ENCODE measurements around the gene GRIK4. TPM values are rescaled to one million over a fixed set of nuclear protein-coding genes. Genes with fewer than 3 reads are reported as not detected.

GRIK4 gene
- total RNA-seq, 1 donor from 2014 or later, result 4.5 TPM

DNA sequence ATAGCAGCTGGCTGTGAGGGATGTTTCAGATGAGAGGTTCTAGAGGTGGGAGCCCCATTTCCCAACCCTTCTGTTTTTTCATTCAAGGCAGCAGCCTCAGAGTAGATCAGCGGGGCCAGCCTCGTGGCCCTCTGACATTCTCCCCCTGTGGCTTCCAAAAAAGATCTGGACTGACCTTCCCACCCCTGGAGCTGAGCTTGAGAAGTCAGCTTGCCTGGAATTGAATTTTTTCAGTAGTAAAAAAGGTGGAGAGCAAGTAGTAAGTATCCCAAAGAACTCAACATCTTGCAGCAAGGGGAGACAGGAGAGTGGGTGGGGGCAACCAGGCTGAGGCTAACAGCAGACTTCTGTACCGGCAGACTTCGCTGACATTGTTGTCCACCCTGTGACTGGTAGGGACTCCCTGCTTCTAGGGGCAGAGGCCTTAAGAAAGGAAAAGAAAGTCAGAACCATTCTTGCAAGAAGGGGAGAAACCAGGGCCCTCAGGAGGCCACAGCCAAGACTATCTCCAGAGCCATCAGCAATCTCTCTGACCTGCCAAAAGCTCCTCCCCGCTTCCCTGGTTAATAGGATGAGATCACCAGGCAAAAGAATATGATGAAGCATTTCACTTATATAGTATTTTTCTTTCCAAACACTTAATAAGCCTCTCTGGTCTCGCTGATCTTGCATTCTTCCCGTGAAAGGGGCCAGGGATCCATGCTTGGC lies 2.0 kb upstream of the GRIK4 start:
- no peak overlapping the region for H3K4me3 Mint-ChIP-seq (ENCODE audit: unreplicated experiment)
- TF ChIP-seq, protein P1, sequence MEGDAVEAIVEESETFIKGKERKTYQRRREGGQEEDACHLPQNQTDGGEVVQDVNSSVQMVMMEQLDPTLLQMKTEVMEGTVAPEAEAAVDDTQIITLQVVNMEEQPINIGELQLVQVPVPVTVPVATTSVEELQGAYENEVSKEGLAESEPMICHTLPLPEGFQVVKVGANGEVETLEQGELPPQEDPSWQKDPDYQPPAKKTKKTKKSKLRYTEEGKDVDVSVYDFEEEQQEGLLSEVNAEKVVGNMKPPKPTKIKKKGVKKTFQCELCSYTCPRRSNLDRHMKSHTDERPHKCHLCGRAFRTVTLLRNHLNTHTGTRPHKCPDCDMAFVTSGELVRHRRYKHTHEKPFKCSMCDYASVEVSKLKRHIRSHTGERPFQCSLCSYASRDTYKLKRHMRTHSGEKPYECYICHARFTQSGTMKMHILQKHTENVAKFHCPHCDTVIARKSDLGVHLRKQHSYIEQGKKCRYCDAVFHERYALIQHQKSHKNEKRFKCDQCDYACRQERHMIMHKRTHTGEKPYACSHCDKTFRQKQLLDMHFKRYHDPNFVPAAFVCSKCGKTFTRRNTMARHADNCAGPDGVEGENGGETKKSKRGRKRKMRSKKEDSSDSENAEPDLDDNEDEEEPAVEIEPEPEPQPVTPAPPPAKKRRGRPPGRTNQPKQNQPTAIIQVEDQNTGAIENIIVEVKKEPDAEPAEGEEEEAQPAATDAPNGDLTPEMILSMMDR (IDR thresholded peaks at IDR 0.05; ENCODE audit: unreplicated experiment), result no peak
- no peak overlapping the region for H3K27ac Mint-ChIP-seq (ENCODE audit: unreplicated experiment)
- DNase-seq (ENCODE audit: low spot score), result no peak
- H3K9me3 Mint-ChIP-seq (ENCODE audit: unreplicated experiment), result no peaks in the 10 kb centered on the region
- no peaks in the 10 kb centered on the region for H3K4me1 Mint-ChIP-seq (ENCODE audit: unreplicated experiment)
- no peaks in the 10 kb centered on the region for H3K36me3 Mint-ChIP-seq (ENCODE audit: low read depth, unreplicated experiment)
- peaks cover 11% of the 10 kb centered on the region for H3K27me3 Mint-ChIP-seq (ENCODE audit: unreplicated experiment)

DNA sequence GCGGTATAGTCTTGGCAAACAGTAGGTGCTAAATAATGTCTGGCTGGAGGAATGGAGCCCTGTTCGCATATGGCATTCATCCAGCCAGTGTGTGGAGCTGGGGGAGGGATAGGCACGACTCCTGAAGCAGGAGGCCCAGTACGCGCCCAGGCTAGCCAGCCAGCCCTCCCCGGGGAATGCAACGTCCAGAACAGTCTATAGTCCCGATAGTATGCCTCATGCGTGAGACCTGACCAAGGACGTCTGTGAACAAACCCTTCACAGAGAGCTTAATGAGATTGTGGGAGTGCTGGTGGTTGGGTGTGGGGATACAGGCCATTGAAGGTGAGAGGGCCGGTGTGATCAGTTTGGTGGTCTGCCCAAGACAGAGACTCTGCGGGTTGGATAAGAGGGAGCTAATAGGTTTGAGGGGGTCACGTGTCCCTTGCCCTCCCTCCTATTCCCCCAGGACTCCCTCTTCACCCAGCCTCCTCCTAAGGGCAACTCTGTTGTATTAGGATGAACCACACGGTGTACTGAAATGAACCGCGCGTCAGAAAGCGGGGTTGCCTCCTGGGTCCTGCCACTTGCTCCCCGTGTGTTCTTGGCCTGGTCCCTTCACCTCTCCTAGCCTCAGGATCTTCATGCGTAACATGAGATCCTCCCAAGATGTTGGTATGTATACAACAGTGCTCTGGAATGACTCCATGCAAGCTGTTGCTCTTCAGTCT lies 987 bp upstream of the GRIK4 start:
- Mint-ChIP-seq H3K9me3 (ENCODE audit: unreplicated experiment) (no peaks in the 10 kb centered on the region), H3K27ac (ENCODE audit: unreplicated experiment) (peak overlapping the region; percentile 17), H3K36me3 (ENCODE audit: low read depth, unreplicated experiment) (no peaks in the 10 kb centered on the region), H3K27me3 (ENCODE audit: unreplicated experiment) (peaks cover 13% of the 10 kb centered on the region), H3K4me1 (ENCODE audit: unreplicated experiment) (no peaks in the 10 kb centered on the region), H3K4me3 (ENCODE audit: unreplicated experiment) (peak overlapping the region; percentile 66)
- TF ChIP-seq, protein P1 (IDR thresholded peaks at IDR 0.05; ENCODE audit: unreplicated experiment), result no peak
- DNase-seq (ENCODE audit: low spot score), result no peak

DNA sequence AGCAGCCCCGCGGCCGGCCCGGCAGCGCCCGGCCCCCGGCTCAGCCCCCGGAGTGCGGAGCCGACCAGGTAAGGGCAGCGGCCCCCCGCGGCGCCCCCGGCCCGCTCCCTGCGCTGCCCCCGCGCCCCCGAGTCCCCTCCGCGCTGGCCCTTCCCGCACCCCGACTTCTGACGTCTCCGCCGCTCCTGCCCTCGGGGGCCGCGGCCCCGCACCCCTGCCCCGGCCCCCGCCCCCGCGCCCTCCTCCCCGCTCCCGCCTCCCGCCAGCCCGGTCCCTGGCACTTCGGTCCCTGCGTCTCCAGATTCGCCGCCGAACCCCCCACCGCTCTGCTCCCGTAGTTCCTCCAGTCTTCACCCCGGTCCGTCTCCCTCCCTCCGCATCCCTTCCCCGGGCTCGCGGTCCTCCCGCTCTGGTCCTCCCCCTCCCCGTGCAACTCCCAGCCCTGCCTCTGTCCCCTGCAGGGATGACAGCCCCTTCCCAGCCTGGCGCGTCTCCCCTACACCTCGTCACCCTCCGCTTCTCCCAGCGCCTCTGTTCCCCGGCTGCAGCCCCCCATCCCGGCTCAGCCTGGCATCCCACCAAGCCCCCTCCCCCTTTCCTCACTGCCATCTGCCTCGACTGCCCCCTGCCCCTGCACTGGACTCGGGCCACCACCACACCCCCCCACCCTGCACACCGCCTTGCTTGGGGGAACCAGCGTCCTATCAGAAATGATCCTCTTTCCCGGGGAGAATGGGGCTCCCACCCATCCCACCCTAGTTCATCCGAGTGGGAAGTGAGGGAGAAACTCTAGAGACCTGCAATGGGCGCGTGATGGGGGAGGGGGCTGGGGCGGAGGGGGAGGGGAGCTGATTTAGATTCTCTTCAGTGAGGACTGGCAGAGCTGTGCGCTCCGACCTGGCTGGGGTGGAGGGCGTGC lies 531 bp downstream of the GRIK4 start:
- Mint-ChIP-seq H3K27me3 (ENCODE audit: unreplicated experiment) (peaks cover 13% of the 10 kb centered on the region), H3K36me3 (ENCODE audit: low read depth, unreplicated experiment) (no peaks in the 10 kb centered on the region), H3K4me1 (ENCODE audit: unreplicated experiment) (no peaks in the 10 kb centered on the region), H3K27ac (ENCODE audit: unreplicated experiment) (no peak overlapping the region), H3K9me3 (ENCODE audit: unreplicated experiment) (no peaks in the 10 kb centered on the region), H3K4me3 (ENCODE audit: unreplicated experiment) (peak overlapping the region; percentile 65)
- DNase-seq (ENCODE audit: low spot score), result no peak
- TF ChIP-seq, protein P1 (IDR thresholded peaks at IDR 0.05; ENCODE audit: unreplicated experiment), result no peak

DNA sequence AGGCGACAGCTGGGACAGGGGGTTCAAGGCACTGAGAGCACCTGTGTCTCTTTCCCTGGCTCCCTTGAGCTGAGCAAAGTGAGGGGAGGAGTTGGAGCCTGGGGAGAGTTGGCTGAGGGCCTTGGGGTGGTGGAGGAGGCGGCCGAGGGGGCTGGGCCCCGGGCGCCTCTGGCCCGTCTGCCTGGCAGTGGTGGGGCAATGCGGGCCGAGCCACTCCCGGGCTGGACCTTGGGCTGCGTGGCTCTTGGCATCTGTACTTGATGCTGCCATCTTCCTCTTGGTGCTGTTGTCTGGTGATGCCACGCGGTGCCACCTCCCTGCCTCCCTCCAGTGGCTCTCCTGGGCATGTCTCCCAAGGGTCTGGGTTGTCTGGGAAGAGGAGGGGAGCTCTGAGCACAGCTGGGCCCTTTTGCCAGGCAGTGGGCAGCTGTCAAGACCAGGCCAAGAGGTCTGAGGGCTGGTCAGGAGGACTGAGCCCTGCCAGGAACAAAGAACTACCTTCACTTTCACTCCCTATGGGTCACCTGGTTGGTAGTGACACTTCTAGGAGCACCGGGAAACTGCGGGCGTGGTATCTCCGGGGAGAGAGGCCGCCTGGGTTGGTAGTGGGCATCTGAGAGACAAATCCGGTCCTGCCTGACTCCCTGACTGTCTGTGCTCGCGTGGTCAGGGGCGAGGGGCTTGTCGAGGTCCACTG lies 1.3 kb downstream of the GRIK4 start:
- H3K27me3 Mint-ChIP-seq (ENCODE audit: unreplicated experiment), result peaks cover 13% of the 10 kb centered on the region
- TF ChIP-seq, protein P1 (IDR thresholded peaks at IDR 0.05; ENCODE audit: unreplicated experiment), result no peak
- no peaks in the 10 kb centered on the region for H3K9me3 Mint-ChIP-seq (ENCODE audit: unreplicated experiment)
- H3K27ac Mint-ChIP-seq (ENCODE audit: unreplicated experiment), result no peak overlapping the region
- no peaks in the 10 kb centered on the region for H3K4me1 Mint-ChIP-seq (ENCODE audit: unreplicated experiment)
- H3K36me3 Mint-ChIP-seq (ENCODE audit: low read depth, unreplicated experiment), result no peaks in the 10 kb centered on the region
- no peak for DNase-seq (ENCODE audit: low spot score)
- peak overlapping the region; percentile 65 for H3K4me3 Mint-ChIP-seq (ENCODE audit: unreplicated experiment)
